PC-9 (cell line): ENCODE measurements around the gene ALG14.

ENCODE experiments used
- CTCF ChIP-seq: fragments of 200-600 bp; sonication (generic); conservative IDR thresholded peaks from 2 replicates; pipeline ENCODE4 v1.6.1; 2017; ENCODE audit warnings: mixed run types, antibody characterized with exemption, mild to moderate bottlenecking, moderate library complexity
- EZH2 ChIP-seq: fragments of 200-600 bp; sonication (generic); IDR thresholded peaks from 2 replicates; pipeline ENCODE4 v1.8.0; 2017; ENCODE audit warnings: antibody characterized with exemption, low read depth

- TF ChIP-seq CTCF (no peak), EZH2 (no peak)
Observed at GRCh38 chr1:95021119-95021518, 51.6 kb downstream of the ALG14 start.
